PC-3 (cell line): ENCODE results near the gene PLEKHH2.

Experiments used
- EZH2 ChIP-seq: fragments of 300-600 bp; sonication (generic); IDR thresholded peaks from one replicate; pipeline ENCODE4 v1.6.1; 2017; ENCODE audit warnings: antibody characterized with exemption, mild to moderate bottlenecking, low read length; ENCODE audit not compliant: unreplicated experiment
- EZH2phosphoT487 ChIP-seq: fragments of 300-600 bp; sonication (generic); IDR thresholded peaks from 2 replicates; pipeline ENCODE4 v1.6.1; 2018; ENCODE audit warnings: mild to moderate bottlenecking, antibody characterized with exemption, low read length, borderline replicate concordance
- TF ChIP-seq, protein P1 (sequence below): fragments of 300-600 bp; sonication (generic); conservative IDR thresholded peaks from 2 replicates; pipeline ENCODE4 v1.5.1; 2017; ENCODE audit warnings: antibody characterized with exemption, low read depth, mild to moderate bottlenecking, low read length

- no peak for TF ChIP-seq EZH2
- TF ChIP-seq, protein P1, sequence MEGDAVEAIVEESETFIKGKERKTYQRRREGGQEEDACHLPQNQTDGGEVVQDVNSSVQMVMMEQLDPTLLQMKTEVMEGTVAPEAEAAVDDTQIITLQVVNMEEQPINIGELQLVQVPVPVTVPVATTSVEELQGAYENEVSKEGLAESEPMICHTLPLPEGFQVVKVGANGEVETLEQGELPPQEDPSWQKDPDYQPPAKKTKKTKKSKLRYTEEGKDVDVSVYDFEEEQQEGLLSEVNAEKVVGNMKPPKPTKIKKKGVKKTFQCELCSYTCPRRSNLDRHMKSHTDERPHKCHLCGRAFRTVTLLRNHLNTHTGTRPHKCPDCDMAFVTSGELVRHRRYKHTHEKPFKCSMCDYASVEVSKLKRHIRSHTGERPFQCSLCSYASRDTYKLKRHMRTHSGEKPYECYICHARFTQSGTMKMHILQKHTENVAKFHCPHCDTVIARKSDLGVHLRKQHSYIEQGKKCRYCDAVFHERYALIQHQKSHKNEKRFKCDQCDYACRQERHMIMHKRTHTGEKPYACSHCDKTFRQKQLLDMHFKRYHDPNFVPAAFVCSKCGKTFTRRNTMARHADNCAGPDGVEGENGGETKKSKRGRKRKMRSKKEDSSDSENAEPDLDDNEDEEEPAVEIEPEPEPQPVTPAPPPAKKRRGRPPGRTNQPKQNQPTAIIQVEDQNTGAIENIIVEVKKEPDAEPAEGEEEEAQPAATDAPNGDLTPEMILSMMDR: no peak
- TF ChIP-seq EZH2phosphoT487: no peak
Observed at GRCh38 chr2:43707255-43708015, 70.4 kb downstream of the PLEKHH2 start.
